ENCODE results near the gene UPP2.

DNA sequence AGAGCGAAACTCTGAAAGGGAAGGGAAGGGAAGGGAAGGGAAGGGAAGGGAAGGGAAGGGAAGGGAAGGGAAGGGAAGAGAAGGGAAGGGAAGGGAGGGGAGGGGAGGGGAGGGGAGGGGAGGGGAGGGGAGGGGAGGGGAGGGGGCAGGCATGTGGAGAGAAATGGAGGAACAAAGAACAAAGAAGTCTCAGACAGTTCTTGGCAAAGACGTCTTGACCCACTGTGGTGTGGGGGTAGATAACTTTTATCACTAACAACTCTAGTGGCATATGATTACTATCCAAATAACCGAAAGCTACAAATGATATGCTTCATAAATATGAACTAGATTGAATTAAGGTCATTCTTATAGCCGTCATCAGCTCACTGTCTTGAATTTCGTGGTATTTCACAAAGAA, 3.2 kb downstream of the UPP2 start:
- no peak for TF ChIP-seq POLR2A (IDR thresholded peaks at IDR 0.05)
- TF ChIP-seq, protein P1, sequence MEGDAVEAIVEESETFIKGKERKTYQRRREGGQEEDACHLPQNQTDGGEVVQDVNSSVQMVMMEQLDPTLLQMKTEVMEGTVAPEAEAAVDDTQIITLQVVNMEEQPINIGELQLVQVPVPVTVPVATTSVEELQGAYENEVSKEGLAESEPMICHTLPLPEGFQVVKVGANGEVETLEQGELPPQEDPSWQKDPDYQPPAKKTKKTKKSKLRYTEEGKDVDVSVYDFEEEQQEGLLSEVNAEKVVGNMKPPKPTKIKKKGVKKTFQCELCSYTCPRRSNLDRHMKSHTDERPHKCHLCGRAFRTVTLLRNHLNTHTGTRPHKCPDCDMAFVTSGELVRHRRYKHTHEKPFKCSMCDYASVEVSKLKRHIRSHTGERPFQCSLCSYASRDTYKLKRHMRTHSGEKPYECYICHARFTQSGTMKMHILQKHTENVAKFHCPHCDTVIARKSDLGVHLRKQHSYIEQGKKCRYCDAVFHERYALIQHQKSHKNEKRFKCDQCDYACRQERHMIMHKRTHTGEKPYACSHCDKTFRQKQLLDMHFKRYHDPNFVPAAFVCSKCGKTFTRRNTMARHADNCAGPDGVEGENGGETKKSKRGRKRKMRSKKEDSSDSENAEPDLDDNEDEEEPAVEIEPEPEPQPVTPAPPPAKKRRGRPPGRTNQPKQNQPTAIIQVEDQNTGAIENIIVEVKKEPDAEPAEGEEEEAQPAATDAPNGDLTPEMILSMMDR (IDR thresholded peaks at IDR 0.05), result no peak

Data from uterus (tissue), 2 donors.